SK-N-SH treated with all-trans-retinoic acid at 6 μM for 48 hours (cell line): ENCODE measurements around the gene FGF3.

Experiments
- ARNTL ChIP-seq: fragments of 450-650 bp; formaldehyde crosslinking; IDR thresholded peaks from 2 replicates; pipeline ENCODE4 v1.5.0; 2020; ENCODE audit warnings: low read depth, mild to moderate bottlenecking, moderate library complexity, borderline replicate concordance
- GLIS3 ChIP-seq: fragments of 250-450 bp; sonication (Bioruptor Pico); IDR thresholded peaks from 2 replicates; pipeline ENCODE4 v1.5.0; 2020; ENCODE audit warnings: mild to moderate bottlenecking, moderate library complexity
- OSR1 ChIP-seq: fragments of 250-450 bp; sonication (Bioruptor Pico); IDR thresholded peaks from 2 replicates; pipeline ENCODE4 v1.8.0; 2022; ENCODE audit warnings: moderate library complexity, mild to moderate bottlenecking, inconsistent platforms
- PPARA ChIP-seq: fragments of 250-450 bp; sonication (Bioruptor Pico); IDR thresholded peaks from 2 replicates; pipeline ENCODE4 v1.5.0; 2020; ENCODE audit warnings: mild to moderate bottlenecking, borderline replicate concordance
- ZNF8 ChIP-seq: fragments of 450-650 bp; formaldehyde crosslinking; IDR thresholded peaks from 2 replicates; pipeline ENCODE4 v1.5.0; 2020; ENCODE audit warnings: mild to moderate bottlenecking, moderate library complexity

- TF ChIP-seq OSR1 (no peak), ARNTL (CRISPR knock-in tag) (no peak), GLIS3 (CRISPR knock-in tag) (no peak), ZNF8 (CRISPR knock-in tag) (no peak), PPARA (CRISPR knock-in tag) (no peak)
Observed at GRCh38 chr11:69823641-69824265, 4.5 kb upstream of the FGF3 start.
